HG02970 (cell line): ENCODE data around the gene MUC6.
"Not testable (repeated sequence)": the region's sequence is repeated elsewhere in the genome, so short reads cannot be mapped to it uniquely, and the experiment has no call there.

Experiments used
- ATAC-seq: cut with Tn5 transposase; IDR thresholded peaks from one replicate; pipeline ENCODE4 v1.9.1; 2021; ENCODE audit warnings: mild to moderate bottlenecking, moderate library complexity, moderate number of reproducible peaks; ENCODE audit not compliant: unreplicated experiment, low FRiP score

The MUC6 gene

DNA sequence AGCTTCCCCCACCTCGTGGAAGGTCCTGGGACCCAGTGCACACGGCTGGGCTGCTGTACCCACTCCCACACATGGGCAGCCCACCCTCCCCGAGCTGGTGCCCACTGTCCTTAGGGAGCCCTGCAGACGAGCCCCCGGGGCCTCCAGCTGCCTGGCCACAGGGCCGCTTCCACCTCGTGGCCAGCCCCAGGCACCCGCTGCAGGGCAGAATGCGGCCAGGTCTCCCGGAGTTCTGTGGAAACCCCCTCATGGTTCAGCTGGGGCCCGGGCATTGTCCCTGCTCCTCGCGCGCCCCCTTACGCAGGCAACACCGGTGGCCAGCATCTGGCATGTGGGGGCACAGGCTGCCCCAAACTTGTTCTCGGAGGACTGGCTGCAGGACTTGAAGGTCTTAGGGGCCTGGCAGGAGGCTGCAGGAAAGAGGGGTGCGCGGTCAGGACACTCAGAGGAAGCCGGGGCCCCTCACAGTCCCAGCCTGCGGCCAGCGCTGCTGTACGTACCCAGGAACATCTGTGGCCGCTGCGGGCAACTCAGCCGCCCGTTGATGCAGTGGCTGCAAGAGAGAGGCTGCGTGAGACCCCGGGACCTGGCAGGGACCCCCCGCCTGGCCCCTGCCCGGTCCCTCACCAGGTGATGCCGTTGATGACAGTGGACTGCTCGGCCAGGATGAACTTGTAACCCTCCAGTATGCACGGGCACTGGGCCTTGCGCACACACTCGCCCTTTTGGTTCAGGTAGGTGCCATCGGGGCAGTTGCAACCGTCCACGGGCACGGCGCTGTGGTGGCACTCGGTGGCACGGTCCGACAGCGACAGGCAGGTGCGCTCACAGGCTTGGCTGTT is 9.7 kb downstream of the MUC6 start:
- ATAC-seq, result no peak

DNA sequence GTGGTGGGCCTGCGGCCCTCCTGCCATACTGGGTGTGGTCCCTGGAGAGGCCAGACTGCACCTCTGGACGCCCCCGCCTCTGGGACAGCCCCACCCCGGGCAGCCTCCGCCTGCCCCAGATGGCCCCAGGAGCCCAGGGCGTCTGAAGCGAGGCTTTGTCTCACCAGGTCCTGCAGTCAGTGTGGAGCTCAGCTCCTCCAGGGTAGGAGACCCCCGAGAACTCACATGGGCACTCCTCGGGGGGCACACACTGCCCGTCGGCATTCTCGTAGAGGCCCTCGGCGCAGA is 10.4 kb downstream of the MUC6 start:
- ATAC-seq, result no peak

GRCh38 chr11:1025410-1026162 is 10.9 kb downstream of the MUC6 start:
- ATAC-seq, result no peak

GRCh38 chr11:1024597-1025409 is 11.7 kb downstream of the MUC6 start:
- ATAC-seq, result no peak

- no peak for ATAC-seq
These were observed 12.5 kb downstream of the MUC6 start for GRCh38 chr11:1023811-1024596.

DNA sequence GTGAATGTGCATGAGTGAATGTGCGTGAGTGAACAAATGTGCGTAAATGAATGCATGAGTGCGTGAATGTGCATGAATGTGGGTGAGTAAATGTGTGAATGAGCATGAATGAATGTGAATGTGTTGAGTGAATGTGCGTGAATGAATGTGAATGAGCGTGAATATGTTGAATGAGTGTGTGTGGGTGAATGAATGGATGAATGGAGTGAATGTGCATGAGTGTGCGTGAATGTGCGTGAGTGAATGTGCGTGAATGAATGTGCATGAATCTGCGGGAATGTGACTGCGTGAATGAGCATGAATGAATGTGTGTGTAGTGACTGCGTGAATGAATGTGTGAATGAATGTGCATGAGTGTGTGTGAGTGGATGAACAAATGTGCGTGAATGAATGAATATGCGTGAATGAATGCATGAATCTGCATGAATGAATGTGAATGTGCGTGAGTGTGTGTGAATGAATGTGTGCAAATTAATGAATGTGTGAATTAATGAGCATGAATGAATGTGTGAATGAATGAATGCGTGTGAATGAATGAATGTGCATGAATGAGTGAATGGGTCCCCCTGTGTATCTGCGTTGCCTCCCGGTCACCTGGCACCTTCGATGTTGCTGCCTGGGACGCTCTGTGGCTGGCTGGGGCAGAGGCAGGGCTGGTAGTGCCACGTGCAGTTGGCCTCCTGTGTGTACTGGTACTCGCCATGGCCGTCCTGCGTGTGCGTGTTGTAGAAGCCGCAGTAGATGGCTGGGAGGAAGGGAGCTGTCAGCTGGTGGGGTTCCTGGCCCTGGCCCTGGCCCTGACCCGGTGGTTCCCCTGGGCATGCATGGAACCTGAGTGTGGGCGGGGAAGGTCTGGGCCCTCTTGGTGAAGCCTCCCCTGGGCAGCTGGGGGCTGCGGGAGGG is 13.4 kb downstream of the MUC6 start:
- ATAC-seq, result no peak

- ATAC-seq, result no peak
These were observed 14.1 kb downstream of the MUC6 start for GRCh38 chr11:1022411-1022810.

DNA sequence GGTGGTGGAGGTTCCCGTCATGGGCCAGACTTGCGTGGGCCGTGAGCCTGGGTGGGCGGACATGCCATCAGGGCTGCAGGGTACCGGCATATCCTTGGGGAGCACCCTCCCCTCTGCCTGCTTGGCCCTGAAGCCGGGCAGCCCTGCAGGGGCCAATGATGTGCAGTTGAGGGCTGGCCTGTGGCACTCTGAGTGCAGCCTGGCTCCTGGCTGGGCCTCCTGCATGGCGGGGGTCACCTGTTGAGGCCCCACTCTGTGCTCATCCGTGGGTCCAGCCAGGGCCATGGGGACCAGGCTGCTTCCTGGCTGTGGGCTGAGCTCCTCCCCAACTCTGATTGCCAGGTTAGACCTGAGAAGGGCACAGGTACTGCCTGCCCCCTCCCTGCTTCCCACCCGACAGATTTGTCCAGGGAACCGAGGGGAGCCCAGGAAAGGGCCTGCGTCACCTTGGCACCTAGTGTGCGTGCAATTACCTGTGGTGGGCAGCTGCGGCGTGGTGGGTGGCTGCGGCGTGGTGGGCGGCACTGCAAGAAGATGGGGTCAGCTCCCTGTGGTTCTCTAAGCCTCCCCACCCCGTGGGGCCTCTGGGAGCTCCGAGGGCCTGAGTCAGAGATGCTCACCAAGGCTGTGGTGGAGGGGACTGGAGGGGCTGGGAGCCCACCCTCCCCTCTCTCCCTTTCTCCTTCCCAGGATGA is 16.2 kb downstream of the MUC6 start:
- no peak for ATAC-seq

DNA sequence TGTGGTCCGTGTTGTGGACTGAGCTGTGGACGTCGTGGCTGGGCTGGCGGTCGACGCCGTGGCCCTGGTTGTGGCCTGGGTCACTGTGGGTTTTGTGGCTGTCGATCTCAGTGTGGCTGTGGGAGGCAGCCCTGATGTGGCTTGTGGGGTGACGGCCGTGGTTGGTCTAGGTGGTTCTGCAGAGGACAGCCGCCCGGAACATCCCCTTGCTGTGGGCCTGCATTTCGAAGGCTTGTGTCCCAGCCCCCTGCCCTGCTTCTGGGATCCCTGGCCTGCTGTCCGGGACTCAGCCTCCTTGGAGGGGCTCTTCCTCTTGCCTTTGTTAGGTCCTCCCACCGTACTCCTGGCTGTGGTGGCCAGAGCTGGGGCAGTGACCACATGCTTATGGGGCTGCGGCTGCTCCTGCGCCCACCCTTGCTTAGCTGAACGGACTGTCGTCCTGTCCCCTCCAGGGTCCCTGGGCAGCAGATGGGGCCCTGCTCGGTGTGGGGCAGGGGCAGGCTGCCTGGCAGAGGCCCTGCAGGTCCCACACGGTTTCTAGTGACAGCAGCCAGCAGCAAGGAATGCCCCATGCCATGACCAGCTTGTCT is 17.1 kb downstream of the MUC6 start:
- no peak for ATAC-seq

DNA sequence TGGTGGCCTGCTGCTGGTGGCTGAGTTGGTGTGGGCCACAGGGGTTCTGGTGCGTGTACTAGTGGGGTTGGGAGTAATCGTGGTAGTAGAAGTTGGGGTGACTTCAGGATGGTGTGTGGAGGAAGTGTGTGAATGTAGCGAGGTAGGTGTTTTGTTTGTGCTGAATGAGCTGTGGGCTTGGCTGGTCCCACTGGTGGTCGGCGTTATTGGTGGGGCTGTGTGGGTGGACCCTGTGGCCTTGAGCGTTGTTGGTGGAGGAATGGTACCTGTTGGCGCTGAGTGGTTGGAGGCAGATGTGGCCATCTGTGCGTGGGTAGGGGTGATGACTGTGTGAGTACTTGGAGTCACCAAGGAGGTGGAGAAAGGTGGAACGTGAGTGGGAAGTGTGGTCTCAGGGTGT is 18.4 kb downstream of the MUC6 start:
- ATAC-seq, result no peak

GRCh38 chr11:1017269-1018005 is 19.1 kb downstream of the MUC6 start:
- no peak for ATAC-seq

DNA sequence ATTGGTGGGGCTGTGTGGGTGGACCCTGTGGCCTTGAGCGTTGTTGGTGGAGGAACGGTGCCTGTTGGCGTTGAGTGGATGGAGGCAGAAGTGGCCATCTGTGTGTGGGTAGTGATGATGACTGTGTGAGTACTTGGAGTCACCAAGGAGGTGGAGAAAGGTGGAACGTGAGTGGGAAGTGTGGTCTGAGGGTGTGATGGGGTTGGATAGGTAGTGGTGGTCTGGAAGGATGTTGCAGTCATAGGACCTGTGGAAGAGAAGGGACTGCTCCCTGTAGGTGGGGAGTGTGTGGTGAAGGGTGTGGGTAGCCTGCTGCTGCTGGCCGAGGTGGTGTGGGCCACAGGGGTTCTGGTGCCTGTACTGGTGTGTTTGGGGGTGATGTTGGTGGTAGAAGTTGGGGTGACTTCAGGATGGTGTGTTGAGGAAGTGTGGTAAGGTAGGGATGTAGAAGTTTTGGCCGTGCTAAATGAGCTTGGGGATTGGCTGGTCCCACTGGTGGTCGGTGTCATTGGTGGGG is 19.9 kb downstream of the MUC6 start:
- not testable (repeated sequence) for ATAC-seq

DNA sequence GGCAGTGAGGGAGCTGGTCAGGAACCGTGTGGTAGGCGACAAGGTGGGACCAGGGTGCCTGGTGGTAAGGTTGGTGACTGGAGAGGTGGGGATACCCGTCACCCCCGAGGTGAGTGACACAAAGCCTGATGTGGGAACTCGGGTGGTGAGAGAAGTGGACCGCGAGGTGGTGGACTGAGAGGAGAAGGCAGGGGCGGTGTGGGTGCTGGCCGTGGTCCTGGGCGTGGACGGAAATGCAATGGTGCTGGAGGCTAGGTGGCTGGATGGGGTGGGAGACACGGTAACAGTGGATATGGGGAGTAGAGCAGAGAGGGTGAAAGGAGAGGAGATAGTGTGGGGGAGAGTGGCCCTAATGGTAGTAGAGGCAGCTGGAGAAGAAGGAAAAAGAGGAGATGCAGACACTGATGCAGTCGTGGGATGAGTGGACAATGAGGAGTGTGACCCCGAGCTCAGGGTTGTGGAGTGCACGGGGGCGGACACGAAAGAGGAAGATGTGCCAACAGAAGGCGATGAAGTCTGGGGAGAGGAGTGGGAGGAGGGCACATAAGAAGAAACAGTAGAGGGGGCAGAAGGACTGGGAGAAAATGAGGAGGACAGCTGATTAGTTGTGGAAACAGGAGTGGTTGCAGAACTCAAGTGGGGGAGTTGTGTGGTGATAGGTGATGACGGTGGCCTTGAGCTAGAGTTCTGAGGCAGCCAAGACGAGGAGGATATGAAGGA is 20.5 kb downstream of the MUC6 start:
- ATAC-seq, result no peak

- no peak for ATAC-seq
These were observed 21.5 kb downstream of the MUC6 start for GRCh38 chr11:1015064-1015463.

GRCh38 chr11:1014276-1014675 is 22.2 kb downstream of the MUC6 start:
- ATAC-seq, result no peak

DNA sequence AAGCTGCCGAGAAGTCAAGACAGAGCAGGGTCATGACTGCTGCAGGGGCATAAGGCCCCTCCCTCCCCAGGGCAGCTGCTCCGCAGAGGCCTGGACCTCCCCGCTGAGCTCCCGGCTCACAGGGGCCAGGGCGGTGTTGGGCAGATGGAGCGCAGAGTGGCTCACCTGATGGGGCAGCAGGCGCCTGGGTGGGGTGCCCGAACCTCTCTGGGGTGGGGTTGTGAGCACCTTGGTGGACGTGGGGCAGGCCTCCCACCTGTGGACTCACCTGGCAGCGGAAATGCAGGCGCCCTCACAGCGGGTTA is 22.9 kb downstream of the MUC6 start:
- ATAC-seq, result no peak
